ENCODE measurements around the gene SAV1. TPM values are rescaled to one million over a fixed set of nuclear protein-coding genes. Genes with fewer than 3 reads are reported as not detected.
"Not testable (repeated sequence)": the region's sequence is repeated elsewhere in the genome, so short reads cannot be mapped to it uniquely, and the experiment has no call there.

SAV1 gene
- total RNA-seq, 4 donors from 2014 or later = 34.8 to 48.7 (median 42.5) TPM

DNA sequence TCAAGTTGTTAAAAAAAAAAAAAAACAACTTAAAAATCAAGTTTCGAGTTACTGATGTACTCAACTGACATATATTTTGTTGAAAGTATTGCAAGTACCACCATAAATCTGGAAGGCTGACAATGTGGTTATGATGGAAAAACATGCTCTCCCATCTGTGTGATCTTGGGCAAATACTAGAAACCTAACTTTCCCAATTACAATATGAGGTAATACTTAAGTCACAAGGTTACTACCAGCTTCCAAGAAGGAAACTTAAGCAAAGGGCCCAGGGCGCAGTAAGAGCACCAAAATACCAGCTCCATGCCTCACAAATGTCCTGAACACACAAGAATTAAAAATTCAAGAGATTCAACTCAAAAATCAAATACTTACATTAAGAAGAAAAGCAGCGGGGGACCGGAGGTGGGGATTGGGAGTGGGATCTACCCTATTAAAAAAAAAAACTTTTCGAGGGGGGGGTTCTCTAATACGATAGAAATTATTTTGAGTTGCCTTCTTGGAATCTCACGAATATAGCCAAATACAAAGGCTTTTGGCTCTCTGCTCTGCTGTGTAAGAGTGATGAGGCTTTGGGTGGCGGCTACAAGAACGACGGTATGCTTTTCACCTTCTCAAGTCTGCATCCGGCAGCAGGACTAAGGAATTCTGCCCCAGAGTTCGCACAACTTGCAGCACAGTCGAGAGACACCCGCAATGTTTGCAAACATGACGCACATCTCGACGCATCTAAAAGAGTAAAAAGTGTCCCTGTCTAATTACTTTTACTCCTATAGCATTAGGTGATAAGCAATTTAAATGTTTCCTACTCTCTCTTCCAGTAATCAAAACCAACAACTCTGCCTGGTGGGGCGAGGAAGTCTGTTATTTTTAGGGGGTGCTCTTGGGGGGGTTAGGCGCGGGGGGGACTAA, 1.1 kb downstream of the SAV1 start:
- peak; percentile 39 for ATAC-seq
- Histone ChIP-seq H3K27me3 (no peaks in the 10 kb centered on the region), H3K36me3 (peaks cover 0 to 10% of the 10 kb centered on the region in 2 donors), H3K4me1 (peaks cover 0 to 41% (median 2%) of the 10 kb centered on the region in 3 donors), H3K9me3 (no peaks in the 10 kb centered on the region), H3K27ac (peak overlapping the region; percentile 87 to 99 (median 97)), H3K4me3 (peak overlapping the region; percentile 61 to 93)
- WGBS, 2 donors (ENCODE audit: low coverage in 1 of 2) = 1 to 2% methylated on average over 13 to 16 of the region's 20 CpGs
- TF ChIP-seq, protein P1, sequence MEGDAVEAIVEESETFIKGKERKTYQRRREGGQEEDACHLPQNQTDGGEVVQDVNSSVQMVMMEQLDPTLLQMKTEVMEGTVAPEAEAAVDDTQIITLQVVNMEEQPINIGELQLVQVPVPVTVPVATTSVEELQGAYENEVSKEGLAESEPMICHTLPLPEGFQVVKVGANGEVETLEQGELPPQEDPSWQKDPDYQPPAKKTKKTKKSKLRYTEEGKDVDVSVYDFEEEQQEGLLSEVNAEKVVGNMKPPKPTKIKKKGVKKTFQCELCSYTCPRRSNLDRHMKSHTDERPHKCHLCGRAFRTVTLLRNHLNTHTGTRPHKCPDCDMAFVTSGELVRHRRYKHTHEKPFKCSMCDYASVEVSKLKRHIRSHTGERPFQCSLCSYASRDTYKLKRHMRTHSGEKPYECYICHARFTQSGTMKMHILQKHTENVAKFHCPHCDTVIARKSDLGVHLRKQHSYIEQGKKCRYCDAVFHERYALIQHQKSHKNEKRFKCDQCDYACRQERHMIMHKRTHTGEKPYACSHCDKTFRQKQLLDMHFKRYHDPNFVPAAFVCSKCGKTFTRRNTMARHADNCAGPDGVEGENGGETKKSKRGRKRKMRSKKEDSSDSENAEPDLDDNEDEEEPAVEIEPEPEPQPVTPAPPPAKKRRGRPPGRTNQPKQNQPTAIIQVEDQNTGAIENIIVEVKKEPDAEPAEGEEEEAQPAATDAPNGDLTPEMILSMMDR (IDR thresholded peaks at IDR 0.05) = no peak
- peak in 1 of 2 donors; percentile 5 for TF ChIP-seq POLR2A (IDR thresholded peaks at IDR 0.05)
- peak; percentile 73 for TF ChIP-seq POLR2AphosphoS5 (IDR thresholded peaks at IDR 0.05)
- TF ChIP-seq EP300 (IDR thresholded peaks at IDR 0.05) = no peak

DNA sequence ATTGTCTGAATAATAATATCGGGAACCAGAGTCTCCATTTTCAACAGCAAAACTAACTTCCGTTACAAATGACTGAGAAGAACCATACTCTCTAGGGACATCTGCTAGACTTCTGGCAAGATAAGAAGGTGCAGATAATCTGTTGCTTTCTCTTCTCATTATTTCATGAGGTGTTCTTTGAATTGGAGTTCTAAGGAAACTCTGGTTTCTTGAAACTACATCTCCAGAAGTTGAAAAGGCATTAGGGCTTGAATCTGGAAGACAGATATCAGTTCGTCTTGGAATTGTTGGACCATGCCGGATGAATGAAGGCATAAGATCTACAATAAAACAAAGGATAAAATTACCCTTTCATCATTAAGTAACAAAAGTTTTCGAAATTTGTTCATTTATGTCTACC, 2.8 kb downstream of the SAV1 start:
- Histone ChIP-seq H3K27ac (peak overlapping the region in 1 of 4 donors; percentile 99), H3K4me1 (peaks cover 0 to 41% (median 2%) of the 10 kb centered on the region in 3 donors), H3K36me3 (peaks cover 3 to 19% of the 10 kb centered on the region in 2 donors)
- not testable (repeated sequence) for ATAC-seq, H3K4me3 ChIP-seq, H3K27me3 ChIP-seq, H3K9me3 ChIP-seq
- 83 to 85% methylated on average over 4 to 5 of the region's 5 CpGs for WGBS, 2 donors (ENCODE audit: low coverage in 1 of 2)

DNA sequence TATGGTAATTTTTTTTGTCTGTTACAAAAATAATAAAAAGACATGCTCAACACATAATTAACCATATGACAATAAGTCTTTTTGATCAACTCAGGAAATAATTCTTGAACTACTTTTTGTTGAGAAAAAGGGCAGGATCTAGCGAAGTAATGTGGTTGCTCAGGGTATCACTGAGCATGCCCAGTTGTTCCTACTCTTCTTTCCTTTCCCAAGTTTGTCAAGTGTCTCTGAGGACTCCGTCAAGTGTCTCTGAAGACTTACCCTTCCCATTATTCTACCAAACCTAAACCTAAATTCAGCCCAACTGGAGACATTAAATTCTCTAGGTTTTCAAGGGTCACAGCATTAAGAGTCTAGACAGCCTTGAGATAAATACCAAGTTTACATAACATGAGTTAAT, 3.5 kb downstream of the SAV1 start:
- not testable (repeated sequence) for ATAC-seq, H3K27ac ChIP-seq, H3K27me3 ChIP-seq, H3K4me3 ChIP-seq, H3K9me3 ChIP-seq
- H3K4me1 ChIP-seq = peaks cover 0 to 49% (median 2%) of the 10 kb centered on the region in 3 donors
- WGBS, 2 donors (ENCODE audit: low coverage in 1 of 2) = 83 to 89% methylated on average over 1 to 2 of the region's 2 CpGs
- H3K36me3 ChIP-seq = peaks cover 3 to 19% of the 10 kb centered on the region in 2 donors

DNA sequence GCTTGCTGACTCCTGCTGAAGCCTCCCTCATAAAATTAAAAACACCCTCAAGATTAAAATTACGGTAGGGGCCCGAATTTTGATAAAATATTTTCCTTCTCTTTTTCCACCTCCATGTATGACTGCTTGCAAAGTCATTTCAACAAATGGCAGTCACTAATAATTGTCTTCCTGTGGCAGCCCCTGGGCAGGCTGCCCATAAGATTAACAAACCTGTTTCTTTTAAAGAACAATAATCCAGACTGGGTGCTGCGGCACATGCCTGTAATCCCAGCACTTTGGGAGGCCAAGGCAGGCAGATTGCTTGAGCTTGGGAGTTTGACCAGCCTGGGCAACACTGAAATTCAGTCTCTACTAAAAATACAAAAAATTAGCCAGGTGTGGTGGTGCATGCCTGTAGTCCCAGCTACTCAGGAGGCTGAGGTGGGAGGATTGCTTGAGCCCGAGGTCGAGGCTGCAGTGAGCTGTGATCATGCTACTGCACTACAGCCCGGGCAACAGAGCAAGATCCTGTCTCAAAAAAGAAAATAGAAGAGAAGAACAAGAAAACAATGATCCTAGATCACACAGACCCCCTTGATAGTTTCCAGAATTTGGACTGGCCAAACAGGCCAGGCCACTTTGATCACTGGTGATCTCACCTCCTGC, 8.7 kb downstream of the SAV1 start:
- TF ChIP-seq POLR2A (IDR thresholded peaks at IDR 0.05) (no peak), POLR2AphosphoS5 (IDR thresholded peaks at IDR 0.05) (no peak), EP300 (IDR thresholded peaks at IDR 0.05) (no peak)
- TF ChIP-seq, protein P1 (IDR thresholded peaks at IDR 0.05) = no peak
- peak overlapping the region in 2 of 4 donors; percentile 23 to 66 for H3K27ac ChIP-seq
- H3K27me3 ChIP-seq = no peaks in the 10 kb centered on the region
- WGBS, 2 donors (ENCODE audit: low coverage in 1 of 2) = 20 to 86% methylated on average over 1 to 5 of the region's 6 CpGs
- ATAC-seq = no peak
- no peaks in the 10 kb centered on the region for H3K9me3 ChIP-seq
- H3K4me1 ChIP-seq = peaks cover 12 to 73% (median 20%) of the 10 kb centered on the region in 3 donors
- H3K36me3 ChIP-seq = peaks cover 3 to 15% of the 10 kb centered on the region in 2 donors
- no peak overlapping the region for H3K4me3 ChIP-seq

DNA sequence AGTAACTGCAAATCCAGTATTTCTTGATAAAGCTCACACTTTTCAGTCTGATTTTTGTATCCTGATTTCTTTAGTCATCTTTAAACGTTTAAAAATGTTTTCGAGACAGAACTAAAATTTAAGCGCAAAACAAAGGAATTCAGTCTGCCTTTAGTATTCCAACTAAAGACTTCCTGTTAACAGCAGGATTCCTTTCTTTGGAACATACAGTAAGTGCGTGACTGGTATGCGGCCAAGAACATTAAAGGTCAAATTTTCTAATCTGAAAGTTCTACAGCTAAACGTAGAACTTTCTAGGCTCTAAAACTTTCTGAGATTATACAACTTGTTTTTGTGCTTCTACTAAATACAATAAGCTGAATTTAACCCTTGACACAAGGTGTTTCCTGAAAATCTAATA, 9.9 kb downstream of the SAV1 start:
- ATAC-seq = no peak
- Histone ChIP-seq H3K9me3 (no peaks in the 10 kb centered on the region), H3K27ac (peak overlapping the region; percentile 39 to 71 (median 68)), H3K36me3 (peaks cover 3 to 10% of the 10 kb centered on the region in 2 donors), H3K27me3 (no peaks in the 10 kb centered on the region), H3K4me3 (peak overlapping the region in 1 of 2 donors; percentile 21), H3K4me1 (peaks cover 10 to 72% (median 20%) of the 10 kb centered on the region in 3 donors)
- TF ChIP-seq POLR2AphosphoS5 (IDR thresholded peaks at IDR 0.05) (peak; percentile 76), POLR2A (IDR thresholded peaks at IDR 0.05) (no peak)
- whole genome bisulfite sequencing, 2 donors (ENCODE audit: low coverage in 1 of 2) = 6 to 18% methylated on average over 6 of the region's 6 CpGs

DNA sequence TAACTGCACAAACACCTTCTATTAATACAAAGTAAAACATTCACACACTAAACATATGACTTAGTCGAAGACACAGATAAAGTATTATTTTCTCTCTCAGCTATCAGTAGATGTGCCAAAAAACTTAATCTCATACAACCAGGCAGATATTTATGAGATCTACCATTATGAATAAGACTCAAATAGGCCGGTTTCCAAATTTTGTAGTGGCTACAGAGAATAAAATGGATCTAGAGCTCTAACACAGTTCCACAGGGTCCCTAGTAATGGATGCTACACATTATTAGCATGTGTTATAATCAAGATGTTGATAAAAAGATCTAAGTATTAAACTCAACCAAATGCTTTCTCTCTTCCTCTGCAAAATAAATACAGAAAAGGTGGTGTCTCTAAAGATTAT, 10.4 kb downstream of the SAV1 start:
- WGBS, 2 donors (ENCODE audit: low coverage in 1 of 2) = 5 to 11% methylated on average over 2 of the region's 2 CpGs

More for the DNA sequence above, 10.4 kb downstream of the SAV1 start:
- Histone ChIP-seq H3K27ac (peak overlapping the region; percentile 39 to 71 (median 68)), H3K36me3 (peaks cover 3 to 10% of the 10 kb centered on the region in 2 donors), H3K27me3 (no peaks in the 10 kb centered on the region), H3K9me3 (no peaks in the 10 kb centered on the region), H3K4me1 (peaks cover 10 to 74% (median 21%) of the 10 kb centered on the region in 3 donors), H3K4me3 (no peak overlapping the region)
- no peak for ATAC-seq
- TF ChIP-seq POLR2A (IDR thresholded peaks at IDR 0.05) (no peak), EP300 (IDR thresholded peaks at IDR 0.05) (no peak), POLR2AphosphoS5 (IDR thresholded peaks at IDR 0.05) (no peak)
- TF ChIP-seq, protein P1 (IDR thresholded peaks at IDR 0.05) = no peak
